H9 (cell line): ENCODE results near the gene GBA2. TPM values are rescaled to one million over a fixed set of nuclear protein-coding genes. Genes with fewer than 3 reads are reported as not detected.

ENCODE experiments used
- DNase-seq: peaks from one replicate; pipeline ENCODE4 v3.0.0-alpha.2; 2017
- H2AFZ ChIP-seq: one replicate; pipeline ENCODE4 v1.6.1; 2013; ENCODE audit warnings: mild to moderate bottlenecking, low read length, control low read depth, moderate library complexity
- H2AK5ac ChIP-seq: 2 replicates; pipeline ENCODE4 v1.6.1; 2013; ENCODE audit warnings: low read length, control low read depth, mixed read lengths; ENCODE audit not compliant: insufficient read length
- H2BK120ac ChIP-seq: one replicate; pipeline ENCODE4 v1.6.1; 2013; ENCODE audit warnings: low read depth, mild to moderate bottlenecking, low read length, control low read depth, inconsistent platforms; ENCODE audit not compliant: poor library complexity, severe bottlenecking
- H2BK12ac ChIP-seq: 2 replicates; pipeline ENCODE4 v1.6.1; 2013; ENCODE audit warnings: low read length, control low read depth, mixed read lengths, low read depth; ENCODE audit not compliant: insufficient read length
- H2BK15ac ChIP-seq: 2 replicates; pipeline ENCODE4 v1.6.1; 2013; ENCODE audit warnings: low read depth, low read length, control low read depth
- H2BK20ac ChIP-seq: one replicate; pipeline ENCODE4 v1.6.1; 2013; ENCODE audit warnings: low read depth, mild to moderate bottlenecking, low read length, control low read depth, inconsistent platforms; ENCODE audit not compliant: poor library complexity, severe bottlenecking
- H2BK5ac ChIP-seq: 2 replicates; pipeline ENCODE4 v1.6.1; 2013; ENCODE audit warnings: low read length, control low read depth, mixed read lengths; ENCODE audit not compliant: insufficient read length
- H3K14ac ChIP-seq: 2 replicates; pipeline ENCODE4 v1.6.1; 2013; ENCODE audit warnings: low read length, control low read depth; ENCODE audit not compliant: insufficient read depth
- H3K18ac ChIP-seq: 2 replicates; pipeline ENCODE4 v1.6.1; 2013; ENCODE audit warnings: low read depth, mild to moderate bottlenecking, mixed read lengths, low read length, control low read depth; ENCODE audit not compliant: insufficient read length
- H3K23ac ChIP-seq: 2 replicates; pipeline ENCODE4 v1.6.1; 2013; ENCODE audit warnings: low read length, control low read depth, mixed read lengths, low read depth; ENCODE audit not compliant: insufficient read length
- H3K23me2 ChIP-seq: 2 replicates; pipeline ENCODE4 v1.6.1; 2013; ENCODE audit warnings: low read depth, mild to moderate bottlenecking, mixed read lengths, low read length, control low read depth; ENCODE audit not compliant: insufficient read length, poor library complexity, severe bottlenecking
- H3K27ac ChIP-seq: 2 replicates; pipeline ENCODE4 v1.5.1; 2013; ENCODE audit warnings: low read length, control low read depth, mixed read lengths, low read depth; ENCODE audit not compliant: insufficient read length
- H3K27me3 ChIP-seq: 2 replicates; pipeline ENCODE4 v1.6.1; 2013; ENCODE audit warnings: low read length, control low read depth, inconsistent platforms; ENCODE audit not compliant: insufficient read depth
- H3K4ac ChIP-seq: 2 replicates; pipeline ENCODE4 v1.6.1; 2013; ENCODE audit warnings: low read depth, mild to moderate bottlenecking, control low read depth, inconsistent platforms, low read length, moderate library complexity
- H3K4me1 ChIP-seq: 2 replicates; pipeline ENCODE4 v1.6.1; 2013; ENCODE audit warnings: low read length, control low read depth, inconsistent platforms; ENCODE audit not compliant: insufficient read depth
- H3K4me2 ChIP-seq: 2 replicates; pipeline ENCODE4 v1.6.1; 2013; ENCODE audit warnings: low read length, control low read depth, mixed read lengths; ENCODE audit not compliant: insufficient read length, insufficient read depth
- H3K56ac ChIP-seq: 2 replicates; pipeline ENCODE4 v1.6.1; 2013; ENCODE audit warnings: low read depth, mild to moderate bottlenecking, mixed read lengths, low read length, control low read depth; ENCODE audit not compliant: insufficient read length
- H3K79me1 ChIP-seq: 2 replicates; pipeline ENCODE4 v1.6.1; 2013; ENCODE audit warnings: low read depth, mild to moderate bottlenecking, moderate library complexity, low read length, control low read depth, inconsistent platforms; ENCODE audit not compliant: insufficient read depth, poor library complexity, severe bottlenecking
- H3K79me2 ChIP-seq: 2 replicates; pipeline ENCODE4 v1.6.1; 2013; ENCODE audit warnings: low read length, control low read depth, inconsistent platforms; ENCODE audit not compliant: insufficient read depth
- H3K9ac ChIP-seq: 2 replicates; pipeline ENCODE4 v1.6.1; 2013; ENCODE audit warnings: low read length, control low read depth, mixed read lengths; ENCODE audit not compliant: insufficient read length; ENCODE audit errors: extremely low read depth
- H3K9me3 ChIP-seq: one replicate; pipeline ENCODE4 v1.6.1; 2013; ENCODE audit warnings: low read depth, low read length, inconsistent platforms; ENCODE audit not compliant: control insufficient read depth
- H3T11ph ChIP-seq: one replicate; pipeline ENCODE4 v1.6.1; 2013; ENCODE audit warnings: mild to moderate bottlenecking, low read length, control low read depth, inconsistent platforms
- H4K20me1 ChIP-seq: one replicate; pipeline ENCODE4 v1.6.1; 2013; ENCODE audit not compliant: control insufficient read depth, insufficient read length, insufficient read depth
- H4K5ac ChIP-seq: 2 replicates; pipeline ENCODE4 v1.6.1; 2013; ENCODE audit warnings: low read depth, mild to moderate bottlenecking, mixed read lengths, low read length, control low read depth; ENCODE audit not compliant: insufficient read length
- H4K8ac ChIP-seq: replicated peaks from 2 replicates; pipeline ENCODE4 v1.6.1; 2013; ENCODE audit warnings: low read length, control low read depth, mixed read lengths, low read depth; ENCODE audit not compliant: insufficient read length
- H4K91ac ChIP-seq: 2 replicates; pipeline ENCODE4 v1.6.1; 2013; ENCODE audit warnings: low read depth, mild to moderate bottlenecking, moderate library complexity, mixed read lengths, low read length, control low read depth; ENCODE audit not compliant: insufficient read length
- H3K27ac Mint-ChIP-seq, 3 experiments: 2 replicates in 2 of 3; 3 replicates in 1 of 3; pipeline ENCODE4 v1.8.0; 2020 to 2021; ENCODE audit warnings: mixed read lengths in 3 of 3, mild to moderate bottlenecking in 1 of 3, moderate library complexity in 1 of 3
- H3K27me3 Mint-ChIP-seq: 2 replicates; pipeline ENCODE4 v1.8.0; 2021; ENCODE audit warnings: low read depth, mild to moderate bottlenecking, moderate library complexity, mixed read lengths
- H3K36me3 Mint-ChIP-seq, 3 experiments: 2 replicates in 2 of 3; 3 replicates in 1 of 3; pipeline ENCODE4 v1.8.0; 2020 to 2021; ENCODE audit warnings: low read depth in 3 of 3, mixed read lengths in 3 of 3; ENCODE audit not compliant: insufficient read depth in 1 of 3
- H3K4me1 Mint-ChIP-seq, 2 experiments: 2 replicates each; pipeline ENCODE4 v1.8.0; 2020; ENCODE audit warnings: mixed read lengths in 2 of 2
- H3K4me3 Mint-ChIP-seq, 2 experiments: 2 replicates in 1 of 2; 3 replicates in 1 of 2; pipeline ENCODE4 v1.8.0; 2020 to 2021; ENCODE audit warnings: mild to moderate bottlenecking in 2 of 2, mixed read lengths in 2 of 2, moderate library complexity in 1 of 2
- H3K9me3 Mint-ChIP-seq, 2 experiments: 2 replicates in 1 of 2; 3 replicates in 1 of 2; pipeline ENCODE4 v1.8.0; 2020; ENCODE audit warnings: mild to moderate bottlenecking in 2 of 2, mixed read lengths in 2 of 2, moderate library complexity in 1 of 2
- CTCF ChIP-seq: fragments of 200-600 bp; sonication (generic); conservative IDR thresholded peaks from 3 replicates; pipeline ENCODE4 v1.8.0; 2021; ENCODE audit warnings: antibody characterized with exemption, mild to moderate bottlenecking
- WGBS: extraction: QIAGEN DNeasy Blood & Tissue Kit; methylation state at CpG from one replicate; pipeline ENCODE4 v1.1.7; 2013; ENCODE audit warnings: missing lambda C conversion rate, low lambda C conversion rate, mixed read lengths; ENCODE audit not compliant: insufficient read length; ENCODE audit errors: extremely low coverage; 5-methylcytosine and 5-hydroxymethylcytosine counted together
- total RNA-seq: library from RNA; stranded (reverse); gene quantifications from 2 replicates; pipeline ENCODE4 v1.2.1, GENCODE V29; 2021

The GBA2 gene
- total RNA-seq, 1 experiment from 2014 or later, result 103 TPM

- DNase-seq, result peak; percentile 87
- Histone ChIP-seq H3K4ac (no peak within 1 kb of the TSS), H3K56ac (no peak within 1 kb of the TSS), H4K8ac (no peak within 1 kb of the TSS), H4K20me1 (no peaks in the 10 kb centered on the region), H4K91ac (no peak within 1 kb of the TSS), H3K18ac (peak within 1 kb of the TSS; percentile 59), H3K9me3 (no peaks in the 10 kb centered on the region), H3K27ac (no peak within 1 kb of the TSS), H2BK15ac (no peak within 1 kb of the TSS), H2BK120ac (no peak within 1 kb of the TSS), H2AK5ac (no peak within 1 kb of the TSS), H3K79me1 (no peaks in the 10 kb centered on the region), H3K27me3 (no peaks in the 10 kb centered on the region), H3K4me1 (peaks cover 3% of the 10 kb centered on the region; the same call in 1 of the 2 replicates), H3K23me2 (peaks cover 6% of the 10 kb centered on the region), H2BK12ac (no peak within 1 kb of the TSS), H3T11ph (no peak within 1 kb of the TSS), H2BK5ac (no peak within 1 kb of the TSS), H4K5ac (no peak within 1 kb of the TSS), H2AFZ (no peak within 1 kb of the TSS), H3K9ac (peak within 1 kb of the TSS; percentile 36), H3K79me2 (no peaks in the 10 kb centered on the region; the same call in 1 of the 2 replicates), H2BK20ac (no peak within 1 kb of the TSS), H3K23ac (no peak within 1 kb of the TSS), H3K4me2 (peak within 1 kb of the TSS; percentile 67), H3K14ac (peak within 1 kb of the TSS; percentile 81)
- no CpG with 5 or more reads among the region's 61 CpGs for WGBS
- peaks cover 27 to 30% of the 10 kb centered on the region in 2 experiments for H3K4me1 Mint-ChIP-seq
- no peak for TF ChIP-seq CTCF
- H3K4me3 Mint-ChIP-seq, result peak within 1 kb of the TSS; percentile 84 to 93
- H3K9me3 Mint-ChIP-seq, result peaks cover 0 to 2% of the 10 kb centered on the region in 2 experiments; a peak in 2 of 5 replicates
- no peaks in the 10 kb centered on the region; the same call in 1 of the 2 replicates for H3K27me3 Mint-ChIP-seq
- H3K36me3 Mint-ChIP-seq, result peaks cover 18 to 40% (median 34%) of the 10 kb centered on the region in 3 experiments
- H3K27ac Mint-ChIP-seq, result peak within 1 kb of the TSS; percentile 70 to 91 (median 84); a peak in 4 of 7 replicates
These were observed 59.3 kb downstream of the GBA2 start, which contains the start of gene TPM2 for GRCh38 chr9:35689542-35690293. Gene TPM2, minus strand, starts transcription at chr9:35689925. Its CDS starts 108 bp downstream, at chr9:35689817.
